Measurements from ENCODE around the gene MAGEA3.
"Not testable (repeated sequence)": the region's sequence is repeated elsewhere in the genome, so short reads cannot be mapped to it uniquely, and the experiment has no call there.

DNA sequence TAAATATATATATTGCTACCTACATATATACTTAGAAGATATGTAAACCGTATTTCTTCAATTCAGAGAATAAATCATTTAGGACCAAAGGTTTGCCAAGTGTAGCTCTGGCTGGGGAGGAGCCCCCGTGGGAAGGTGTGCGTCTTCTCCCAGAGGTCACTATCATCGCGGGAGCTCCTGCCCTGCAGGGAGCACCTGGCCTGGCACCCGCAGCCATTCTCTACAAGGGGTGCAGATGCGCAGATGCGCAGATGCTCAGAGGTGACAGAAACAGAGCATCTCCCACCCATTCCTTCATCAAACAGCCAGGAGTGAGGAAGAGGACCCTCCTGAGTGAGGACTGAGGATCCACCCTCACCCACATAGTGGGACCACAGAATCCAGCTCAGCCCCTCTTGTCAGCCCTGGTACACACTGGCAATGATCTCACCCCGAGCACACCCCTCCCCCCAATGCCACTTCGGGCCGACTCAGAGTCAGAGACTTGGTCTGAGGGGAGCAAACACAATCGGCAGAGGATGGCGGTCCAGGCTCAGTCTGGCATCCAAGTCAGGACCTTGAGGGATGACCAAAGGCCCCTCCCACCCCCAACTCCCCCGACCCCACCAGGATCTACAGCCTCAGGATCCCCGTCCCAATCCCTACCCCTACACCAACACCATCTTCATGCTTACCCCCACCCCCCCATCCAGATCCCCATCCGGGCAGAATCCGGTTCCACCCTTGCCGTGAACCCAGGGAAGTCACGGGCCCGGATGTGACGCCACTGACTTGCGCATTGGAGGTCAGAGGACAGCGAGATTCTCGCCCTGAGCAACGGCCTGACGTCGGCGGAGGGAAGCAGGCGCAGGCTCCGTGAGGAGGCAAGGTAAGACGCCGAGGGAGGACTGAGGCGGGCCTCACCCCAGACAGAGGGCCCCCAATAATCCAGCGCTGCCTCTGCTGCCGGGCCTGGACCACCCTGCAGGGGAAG, 15.5 kb downstream of the MAGEA3 start, which contains the start of gene MAGEA2B:
- TF ChIP-seq, protein P1, sequence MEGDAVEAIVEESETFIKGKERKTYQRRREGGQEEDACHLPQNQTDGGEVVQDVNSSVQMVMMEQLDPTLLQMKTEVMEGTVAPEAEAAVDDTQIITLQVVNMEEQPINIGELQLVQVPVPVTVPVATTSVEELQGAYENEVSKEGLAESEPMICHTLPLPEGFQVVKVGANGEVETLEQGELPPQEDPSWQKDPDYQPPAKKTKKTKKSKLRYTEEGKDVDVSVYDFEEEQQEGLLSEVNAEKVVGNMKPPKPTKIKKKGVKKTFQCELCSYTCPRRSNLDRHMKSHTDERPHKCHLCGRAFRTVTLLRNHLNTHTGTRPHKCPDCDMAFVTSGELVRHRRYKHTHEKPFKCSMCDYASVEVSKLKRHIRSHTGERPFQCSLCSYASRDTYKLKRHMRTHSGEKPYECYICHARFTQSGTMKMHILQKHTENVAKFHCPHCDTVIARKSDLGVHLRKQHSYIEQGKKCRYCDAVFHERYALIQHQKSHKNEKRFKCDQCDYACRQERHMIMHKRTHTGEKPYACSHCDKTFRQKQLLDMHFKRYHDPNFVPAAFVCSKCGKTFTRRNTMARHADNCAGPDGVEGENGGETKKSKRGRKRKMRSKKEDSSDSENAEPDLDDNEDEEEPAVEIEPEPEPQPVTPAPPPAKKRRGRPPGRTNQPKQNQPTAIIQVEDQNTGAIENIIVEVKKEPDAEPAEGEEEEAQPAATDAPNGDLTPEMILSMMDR (IDR thresholded peaks at IDR 0.05), result not testable (repeated sequence)
- TF ChIP-seq POLR2A (IDR thresholded peaks at IDR 0.05), result not testable (repeated sequence)

Data from suprapubic skin (tissue), 3 donors.